OCI-LY1 (cell line): Measurements from ENCODE around the gene COL6A3.

Experiments
- CTCF ChIP-seq: fragments of 200-600 bp; sonication (generic), shearing (Covaris generic); IDR thresholded peaks from 2 replicates; pipeline ENCODE4 v1.5.1; 2017; ENCODE audit warnings: mild to moderate bottlenecking, antibody characterized with exemption, low read length, moderate library complexity, mixed read lengths
- EZH2 ChIP-seq: fragments of 200-600 bp; sonication (generic), shearing (Covaris generic); IDR thresholded peaks from 2 replicates; pipeline ENCODE4 v1.8.0; 2017; ENCODE audit warnings: borderline replicate concordance, mixed run types, mild to moderate bottlenecking, antibody characterized with exemption, low read length, moderate library complexity, mixed read lengths

DNA sequence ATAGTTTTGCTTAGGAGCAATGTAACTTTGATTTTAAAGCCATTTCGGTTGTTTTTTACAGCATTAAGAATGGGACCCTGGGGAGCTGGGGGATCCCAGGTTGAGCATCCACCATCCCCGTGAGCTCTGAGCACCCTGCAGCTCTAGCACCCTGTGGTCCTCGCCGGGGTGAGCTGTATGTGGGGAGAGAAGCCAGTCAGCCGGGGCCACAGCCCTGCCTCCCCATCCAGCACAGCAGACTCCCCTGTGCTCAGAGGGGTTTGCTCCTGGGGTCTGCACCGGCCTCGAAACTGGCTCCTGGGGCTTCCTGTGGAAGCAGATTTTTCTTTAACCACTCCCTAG lies 1.3 kb downstream of the COL6A3 start:
- TF ChIP-seq CTCF, result no peak
- no peak for TF ChIP-seq EZH2
